ENCODE measurements around the gene RNF175. TPM values are rescaled to one million over a fixed set of nuclear protein-coding genes. Genes with fewer than 3 reads are reported as not detected.
A peak's percentile ranks its signal among the peaks of the same experiment; 100 is the strongest.

RNF175 gene
- 5.2 to 5.7 TPM (median 5.4 TPM) in 3 replicates for total RNA-seq (2021)
- Bru-seq, nascent RNA = percentile 72 among the genes with signal in this experiment
- long read RNA-seq, experiment 1, partial matches to known transcripts = 1 of 8 reads
- long read RNA-seq, experiment 1, other reads (novel, unspliced or antisense) = 6 of 8 reads
- long read RNA-seq, experiment 2, partial matches to known transcripts = 0 of 6 reads
- long read RNA-seq, experiment 2, other reads (novel, unspliced or antisense) = 4 of 6 reads
- long read RNA-seq, experiment 3, partial matches to known transcripts = 0 of 1 reads
- long read RNA-seq, experiment 3, other reads (novel, unspliced or antisense) = 1 of 1 reads

DNA sequence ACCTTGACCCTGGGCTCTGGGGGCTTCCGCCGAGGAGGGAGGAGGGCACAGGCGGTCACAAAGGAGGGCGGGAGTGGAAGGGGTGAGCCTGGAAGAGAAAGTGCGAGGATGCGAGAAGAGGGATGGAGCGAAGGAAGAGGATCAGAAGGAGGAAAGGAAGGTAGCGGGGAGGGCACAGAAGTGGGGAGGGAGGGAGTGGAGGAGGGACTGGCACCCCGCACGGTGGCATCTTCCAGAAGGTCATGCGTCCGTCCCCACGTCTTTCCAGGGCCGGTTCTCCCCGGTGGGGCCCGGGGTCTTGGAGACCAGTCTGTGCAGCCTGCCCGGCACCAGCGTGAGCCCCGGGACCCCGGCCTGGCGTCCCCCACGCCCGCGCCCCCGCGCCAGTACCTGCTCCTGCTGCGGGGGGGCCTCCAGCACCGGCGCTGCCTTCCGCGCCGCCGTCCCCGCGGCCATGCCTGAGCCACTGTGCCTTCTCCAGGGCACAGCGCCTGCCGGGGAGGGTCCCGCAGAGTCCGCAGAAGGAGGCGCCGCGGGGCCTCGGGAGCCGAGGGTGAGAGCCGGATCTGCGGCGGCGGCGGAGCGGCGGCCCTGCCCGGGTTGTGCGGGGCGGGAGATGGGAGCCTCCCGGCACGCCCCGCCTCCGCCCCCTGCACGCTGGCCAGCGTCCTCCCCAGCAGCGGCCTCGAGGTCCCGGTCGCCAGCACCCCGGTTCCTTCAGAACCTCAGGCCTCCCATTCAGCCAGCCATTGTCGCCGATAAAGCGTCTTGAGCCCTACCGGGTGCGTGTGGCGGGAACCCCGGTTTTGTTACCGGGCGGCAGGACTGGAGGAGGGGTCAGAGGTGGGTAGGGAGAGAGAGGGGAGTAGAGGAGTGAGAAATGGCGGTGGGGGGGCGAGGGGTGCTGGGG, at the start of gene RNF175:
TSS of gene RNF175 (minus strand) at position 618 of the 910 bp plus-strand sequence. CDS start at position 456, 162 bp downstream.
- POLR2A ChIA-PET = interaction anchor here (0.7 kb wide), 1 partner anchor 215 kb away, joined by 3 read pairs; no protein-coding TSS in a partner anchor
- peaks cover 7% of the 10 kb centered on the region for H3K27me3 Mint-ChIP-seq (ENCODE audit: low read depth)
- TF ChIP-seq ZNF263 (CRISPR knock-in tag; IDR thresholded peaks at IDR 0.05; ENCODE audit: low read depth) (peak; percentile 52; the same call in 1 of the 2 replicates), ZNF219 (CRISPR knock-in tag; IDR thresholded peaks at IDR 0.05; ENCODE audit: borderline replicate concordance) (peak; percentile 77; the same call in 1 of the 2 replicates), ZNF317 (CRISPR knock-in tag; IDR thresholded peaks at IDR 0.05; ENCODE audit: borderline replicate concordance, low read depth) (peak; percentile 28; the same call in 1 of the 2 replicates), FOXJ3 (CRISPR knock-in tag; IDR thresholded peaks at IDR 0.05; ENCODE audit: borderline replicate concordance) (no peak), EMX1 (CRISPR knock-in tag; IDR thresholded peaks at IDR 0.05) (no peak), TEAD4 (CRISPR knock-in tag; IDR thresholded peaks at IDR 0.05) (no peak), ZNF121 (CRISPR knock-in tag; IDR thresholded peaks at IDR 0.05) (no peak), FOXP1 (CRISPR knock-in tag; IDR thresholded peaks at IDR 0.05; ENCODE audit: borderline replicate concordance) (no peak), MYBL2 (CRISPR knock-in tag; IDR thresholded peaks at IDR 0.05) (peak; percentile 40; the same call in 1 of the 2 replicates), PRRX2 (CRISPR knock-in tag; IDR thresholded peaks at IDR 0.05) (no peak), ZNF416 (CRISPR knock-in tag; IDR thresholded peaks at IDR 0.05) (no peak), GABPB1 (CRISPR knock-in tag; IDR thresholded peaks at IDR 0.05) (no peak), OVOL2 (CRISPR knock-in tag; IDR thresholded peaks at IDR 0.05; ENCODE audit: borderline replicate concordance) (no peak)
- TF ChIP-seq, protein P1, sequence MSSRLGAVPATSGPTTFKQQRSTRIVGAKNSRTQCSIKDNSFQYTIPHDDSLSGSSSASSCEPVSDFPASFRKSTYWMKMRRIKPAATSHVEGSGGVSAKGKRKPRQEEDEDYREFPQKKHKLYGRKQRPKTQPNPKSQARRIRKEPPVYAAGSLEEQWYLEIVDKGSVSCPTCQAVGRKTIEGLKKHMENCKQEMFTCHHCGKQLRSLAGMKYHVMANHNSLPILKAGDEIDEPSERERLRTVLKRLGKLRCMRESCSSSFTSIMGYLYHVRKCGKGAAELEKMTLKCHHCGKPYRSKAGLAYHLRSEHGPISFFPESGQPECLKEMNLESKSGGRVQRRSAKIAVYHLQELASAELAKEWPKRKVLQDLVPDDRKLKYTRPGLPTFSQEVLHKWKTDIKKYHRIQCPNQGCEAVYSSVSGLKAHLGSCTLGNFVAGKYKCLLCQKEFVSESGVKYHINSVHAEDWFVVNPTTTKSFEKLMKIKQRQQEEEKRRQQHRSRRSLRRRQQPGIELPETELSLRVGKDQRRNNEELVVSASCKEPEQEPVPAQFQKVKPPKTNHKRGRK (CRISPR knock-in tag; IDR thresholded peaks at IDR 0.05; ENCODE audit: borderline replicate concordance) = no peak
- TF ChIP-seq, protein P2, sequence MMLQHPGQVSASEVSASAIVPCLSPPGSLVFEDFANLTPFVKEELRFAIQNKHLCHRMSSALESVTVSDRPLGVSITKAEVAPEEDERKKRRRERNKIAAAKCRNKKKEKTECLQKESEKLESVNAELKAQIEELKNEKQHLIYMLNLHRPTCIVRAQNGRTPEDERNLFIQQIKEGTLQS (CRISPR knock-in tag; conservative IDR thresholded peaks at IDR 0.05) = no peak
- TF ChIP-seq, protein P3, sequence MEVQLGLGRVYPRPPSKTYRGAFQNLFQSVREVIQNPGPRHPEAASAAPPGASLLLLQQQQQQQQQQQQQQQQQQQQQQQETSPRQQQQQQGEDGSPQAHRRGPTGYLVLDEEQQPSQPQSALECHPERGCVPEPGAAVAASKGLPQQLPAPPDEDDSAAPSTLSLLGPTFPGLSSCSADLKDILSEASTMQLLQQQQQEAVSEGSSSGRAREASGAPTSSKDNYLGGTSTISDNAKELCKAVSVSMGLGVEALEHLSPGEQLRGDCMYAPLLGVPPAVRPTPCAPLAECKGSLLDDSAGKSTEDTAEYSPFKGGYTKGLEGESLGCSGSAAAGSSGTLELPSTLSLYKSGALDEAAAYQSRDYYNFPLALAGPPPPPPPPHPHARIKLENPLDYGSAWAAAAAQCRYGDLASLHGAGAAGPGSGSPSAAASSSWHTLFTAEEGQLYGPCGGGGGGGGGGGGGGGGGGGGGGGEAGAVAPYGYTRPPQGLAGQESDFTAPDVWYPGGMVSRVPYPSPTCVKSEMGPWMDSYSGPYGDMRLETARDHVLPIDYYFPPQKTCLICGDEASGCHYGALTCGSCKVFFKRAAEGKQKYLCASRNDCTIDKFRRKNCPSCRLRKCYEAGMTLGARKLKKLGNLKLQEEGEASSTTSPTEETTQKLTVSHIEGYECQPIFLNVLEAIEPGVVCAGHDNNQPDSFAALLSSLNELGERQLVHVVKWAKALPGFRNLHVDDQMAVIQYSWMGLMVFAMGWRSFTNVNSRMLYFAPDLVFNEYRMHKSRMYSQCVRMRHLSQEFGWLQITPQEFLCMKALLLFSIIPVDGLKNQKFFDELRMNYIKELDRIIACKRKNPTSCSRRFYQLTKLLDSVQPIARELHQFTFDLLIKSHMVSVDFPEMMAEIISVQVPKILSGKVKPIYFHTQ (CRISPR knock-in tag; IDR thresholded peaks at IDR 0.05) = no peak
- TF ChIP-seq, protein P4, sequence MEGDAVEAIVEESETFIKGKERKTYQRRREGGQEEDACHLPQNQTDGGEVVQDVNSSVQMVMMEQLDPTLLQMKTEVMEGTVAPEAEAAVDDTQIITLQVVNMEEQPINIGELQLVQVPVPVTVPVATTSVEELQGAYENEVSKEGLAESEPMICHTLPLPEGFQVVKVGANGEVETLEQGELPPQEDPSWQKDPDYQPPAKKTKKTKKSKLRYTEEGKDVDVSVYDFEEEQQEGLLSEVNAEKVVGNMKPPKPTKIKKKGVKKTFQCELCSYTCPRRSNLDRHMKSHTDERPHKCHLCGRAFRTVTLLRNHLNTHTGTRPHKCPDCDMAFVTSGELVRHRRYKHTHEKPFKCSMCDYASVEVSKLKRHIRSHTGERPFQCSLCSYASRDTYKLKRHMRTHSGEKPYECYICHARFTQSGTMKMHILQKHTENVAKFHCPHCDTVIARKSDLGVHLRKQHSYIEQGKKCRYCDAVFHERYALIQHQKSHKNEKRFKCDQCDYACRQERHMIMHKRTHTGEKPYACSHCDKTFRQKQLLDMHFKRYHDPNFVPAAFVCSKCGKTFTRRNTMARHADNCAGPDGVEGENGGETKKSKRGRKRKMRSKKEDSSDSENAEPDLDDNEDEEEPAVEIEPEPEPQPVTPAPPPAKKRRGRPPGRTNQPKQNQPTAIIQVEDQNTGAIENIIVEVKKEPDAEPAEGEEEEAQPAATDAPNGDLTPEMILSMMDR (IDR thresholded peaks at IDR 0.05) = no peak
- TF ChIP-seq, protein P5, sequence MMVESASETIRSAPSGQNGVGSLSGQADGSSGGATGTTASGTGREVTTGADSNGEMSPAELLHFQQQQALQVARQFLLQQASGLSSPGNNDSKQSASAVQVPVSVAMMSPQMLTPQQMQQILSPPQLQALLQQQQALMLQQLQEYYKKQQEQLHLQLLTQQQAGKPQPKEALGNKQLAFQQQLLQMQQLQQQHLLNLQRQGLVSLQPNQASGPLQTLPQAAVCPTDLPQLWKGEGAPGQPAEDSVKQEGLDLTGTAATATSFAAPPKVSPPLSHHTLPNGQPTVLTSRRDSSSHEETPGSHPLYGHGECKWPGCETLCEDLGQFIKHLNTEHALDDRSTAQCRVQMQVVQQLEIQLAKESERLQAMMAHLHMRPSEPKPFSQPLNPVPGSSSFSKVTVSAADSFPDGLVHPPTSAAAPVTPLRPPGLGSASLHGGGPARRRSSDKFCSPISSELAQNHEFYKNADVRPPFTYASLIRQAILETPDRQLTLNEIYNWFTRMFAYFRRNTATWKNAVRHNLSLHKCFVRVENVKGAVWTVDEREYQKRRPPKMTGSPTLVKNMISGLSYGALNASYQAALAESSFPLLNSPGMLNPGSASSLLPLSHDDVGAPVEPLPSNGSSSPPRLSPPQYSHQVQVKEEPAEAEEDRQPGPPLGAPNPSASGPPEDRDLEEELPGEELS (CRISPR knock-in tag; IDR thresholded peaks at IDR 0.05) = 0 out of 2 replicates have a peak, but pooled peaks have one; percentile 70
- TF ChIP-seq, protein P6, sequence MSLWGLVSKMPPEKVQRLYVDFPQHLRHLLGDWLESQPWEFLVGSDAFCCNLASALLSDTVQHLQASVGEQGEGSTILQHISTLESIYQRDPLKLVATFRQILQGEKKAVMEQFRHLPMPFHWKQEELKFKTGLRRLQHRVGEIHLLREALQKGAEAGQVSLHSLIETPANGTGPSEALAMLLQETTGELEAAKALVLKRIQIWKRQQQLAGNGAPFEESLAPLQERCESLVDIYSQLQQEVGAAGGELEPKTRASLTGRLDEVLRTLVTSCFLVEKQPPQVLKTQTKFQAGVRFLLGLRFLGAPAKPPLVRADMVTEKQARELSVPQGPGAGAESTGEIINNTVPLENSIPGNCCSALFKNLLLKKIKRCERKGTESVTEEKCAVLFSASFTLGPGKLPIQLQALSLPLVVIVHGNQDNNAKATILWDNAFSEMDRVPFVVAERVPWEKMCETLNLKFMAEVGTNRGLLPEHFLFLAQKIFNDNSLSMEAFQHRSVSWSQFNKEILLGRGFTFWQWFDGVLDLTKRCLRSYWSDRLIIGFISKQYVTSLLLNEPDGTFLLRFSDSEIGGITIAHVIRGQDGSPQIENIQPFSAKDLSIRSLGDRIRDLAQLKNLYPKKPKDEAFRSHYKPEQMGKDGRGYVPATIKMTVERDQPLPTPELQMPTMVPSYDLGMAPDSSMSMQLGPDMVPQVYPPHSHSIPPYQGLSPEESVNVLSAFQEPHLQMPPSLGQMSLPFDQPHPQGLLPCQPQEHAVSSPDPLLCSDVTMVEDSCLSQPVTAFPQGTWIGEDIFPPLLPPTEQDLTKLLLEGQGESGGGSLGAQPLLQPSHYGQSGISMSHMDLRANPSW (CRISPR knock-in tag; conservative IDR thresholded peaks at IDR 0.05; ENCODE audit: low read depth) = no peak

More for the DNA sequence above, at the start of gene RNF175:
- Mint-ChIP-seq H3K27ac (no peak within 1 kb of the TSS), H3K4me3 (peak within 1 kb of the TSS; percentile 82), H3K36me3 (no peaks in the 10 kb centered on the region), H3K4me1 (peaks cover 34% of the 10 kb centered on the region), H3K9me3 (peaks cover 5% of the 10 kb centered on the region)
- ATAC-seq = peak; percentile 50
- CTCF ChIA-PET = interaction anchor here (2.2 to 2.6 kb wide), 2 partner anchors 9 to 10 kb away, joined by 8 to 14 read pairs; no protein-coding TSS in a partner anchor
- DNase-seq (ENCODE audit: low spot score) = peak; percentile 51
